Mesendoderm (in vitro differentiated cells): ENCODE data around the gene THRSP.

Experiments
- DNase-seq: peaks from one replicate; pipeline ENCODE4 v3.0.0; 2013
- H2AK5ac ChIP-seq: 2 replicates; pipeline ENCODE4 v1.6.1; 2013; ENCODE audit warnings: low read length, inconsistent platforms
- H2BK120ac ChIP-seq: 2 replicates; pipeline ENCODE4 v1.6.1; 2013; ENCODE audit warnings: low read depth, mild to moderate bottlenecking, low read length, moderate library complexity, mixed read lengths
- H2BK15ac ChIP-seq: replicated peaks from 2 replicates; pipeline ENCODE4 v1.6.1; 2013; ENCODE audit warnings: low read depth, mild to moderate bottlenecking, moderate library complexity
- H2BK5ac ChIP-seq: 2 replicates; pipeline ENCODE4 v1.6.1; 2013; ENCODE audit warnings: low read length, inconsistent platforms
- H3K18ac ChIP-seq: 2 replicates; pipeline ENCODE4 v1.6.1; 2013; ENCODE audit warnings: mild to moderate bottlenecking, low read length, mixed read lengths
- H3K23ac ChIP-seq: one replicate; pipeline ENCODE4 v1.6.1; 2013; ENCODE audit warnings: low read length
- H3K27ac ChIP-seq: 2 replicates; pipeline ENCODE4 v1.5.1; 2013; ENCODE audit warnings: low read depth, mild to moderate bottlenecking, inconsistent platforms, low read length, moderate library complexity
- H3K27me3 ChIP-seq: 2 replicates; pipeline ENCODE4 v1.6.1; 2013; ENCODE audit warnings: low read length, control low read depth, mild to moderate bottlenecking, inconsistent platforms; ENCODE audit not compliant: insufficient read depth, poor library complexity
- H3K36me3 ChIP-seq: 2 replicates; pipeline ENCODE4 v1.6.1; 2013; ENCODE audit warnings: low read length, inconsistent platforms; ENCODE audit not compliant: control insufficient read depth, insufficient read depth
- H3K4ac ChIP-seq: one replicate; pipeline ENCODE4 v1.6.1; 2013; ENCODE audit warnings: low read depth, mild to moderate bottlenecking, low read length, moderate library complexity
- H3K4me1 ChIP-seq: 2 replicates; pipeline ENCODE4 v1.6.1; 2013; ENCODE audit warnings: low read depth, low read length, inconsistent platforms; ENCODE audit not compliant: control insufficient read depth
- H3K4me2 ChIP-seq: 2 replicates; pipeline ENCODE4 v1.6.1; 2013; ENCODE audit warnings: low read length
- H3K4me3 ChIP-seq: 2 replicates; pipeline ENCODE4 v1.5.1; 2013; ENCODE audit warnings: mild to moderate bottlenecking, low read length
- H3K56ac ChIP-seq: one replicate; pipeline ENCODE4 v1.6.1; 2013; ENCODE audit warnings: low read length
- H3K79me1 ChIP-seq: 2 replicates; pipeline ENCODE4 v1.6.1; 2013; ENCODE audit warnings: low read length, inconsistent platforms
- H3K79me2 ChIP-seq: 2 replicates; pipeline ENCODE4 v1.6.1; 2013; ENCODE audit warnings: mild to moderate bottlenecking, low read length; ENCODE audit not compliant: control insufficient read depth, insufficient read depth
- H3K9ac ChIP-seq: 2 replicates; pipeline ENCODE4 v1.6.1; 2013; ENCODE audit warnings: low read length, inconsistent platforms
- H4K5ac ChIP-seq: one replicate; pipeline ENCODE4 v1.6.1; 2013; ENCODE audit warnings: low read length
- H4K8ac ChIP-seq: one replicate; pipeline ENCODE4 v1.6.1; 2013; ENCODE audit warnings: low read depth, mild to moderate bottlenecking, control low read depth, low read length, moderate library complexity
- WGBS: extraction: QIAGEN DNeasy Blood & Tissue Kit; methylation state at CpG from one replicate; pipeline ENCODE4 v1.1.7; 2013; ENCODE audit warnings: low lambda C conversion rate, missing lambda C conversion rate; ENCODE audit not compliant: insufficient coverage; ENCODE audit errors: extremely low coverage; 5-methylcytosine and 5-hydroxymethylcytosine counted together

The THRSP gene

DNA sequence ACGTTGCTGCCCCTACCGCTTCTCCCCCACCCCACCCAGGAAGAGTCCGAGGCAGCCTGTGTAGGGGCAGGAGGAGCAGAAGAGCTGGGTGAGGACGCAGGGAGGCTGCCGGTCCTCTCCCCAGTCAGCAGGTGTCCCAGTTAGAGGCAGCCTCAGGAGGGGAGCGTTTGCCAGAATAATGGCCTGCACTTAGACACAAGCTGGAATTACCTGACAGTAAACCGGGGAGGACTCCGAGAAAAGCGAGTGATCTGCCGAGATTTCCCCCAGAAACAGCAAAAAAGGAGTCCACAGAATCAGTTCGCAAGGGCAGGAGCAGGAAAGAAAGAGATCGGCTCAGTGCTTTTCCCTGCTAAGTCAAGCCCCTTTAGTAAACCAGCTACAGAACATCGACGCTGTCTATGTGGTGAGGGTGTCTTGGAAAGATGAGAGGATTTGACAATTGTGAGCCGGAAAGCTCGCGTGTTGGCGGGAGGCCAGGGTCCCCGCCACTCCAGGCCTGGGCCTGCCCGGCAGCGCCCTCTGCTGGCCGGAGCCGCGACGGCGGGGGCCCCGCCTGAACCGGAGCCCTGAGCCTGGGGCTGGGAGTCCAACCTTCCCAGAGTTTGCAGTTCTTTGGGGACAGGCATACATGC is 17.7 kb upstream of the THRSP start:
- no peak overlapping the region for H2BK120ac ChIP-seq
- H3K4me1 ChIP-seq, result peaks cover 5% of the 10 kb centered on the region
- H3K56ac ChIP-seq, result peak overlapping the region; percentile 83
- H3K4me3 ChIP-seq, result no peak overlapping the region
- H3K18ac ChIP-seq, result no peak overlapping the region
- H3K27me3 ChIP-seq, result no peaks in the 10 kb centered on the region
- H2BK5ac ChIP-seq, result no peak overlapping the region
- no peaks in the 10 kb centered on the region for H3K79me2 ChIP-seq
- H3K36me3 ChIP-seq, result no peaks in the 10 kb centered on the region
- no peak overlapping the region for H4K8ac ChIP-seq
- no peak overlapping the region for H3K4ac ChIP-seq
- H3K9ac ChIP-seq, result peak overlapping the region; percentile 55
- no peaks in the 10 kb centered on the region for H3K79me1 ChIP-seq
- H2BK15ac ChIP-seq, result no peak overlapping the region
- H4K5ac ChIP-seq, result no peak overlapping the region
- H2AK5ac ChIP-seq, result no peak overlapping the region
- no peak overlapping the region for H3K27ac ChIP-seq
- WGBS, result no CpG with 5 or more reads among the region's 28 CpGs
- H3K4me2 ChIP-seq, result peak overlapping the region; percentile 71
- H3K23ac ChIP-seq, result no peak overlapping the region
- peak; percentile 63 for DNase-seq

DNA sequence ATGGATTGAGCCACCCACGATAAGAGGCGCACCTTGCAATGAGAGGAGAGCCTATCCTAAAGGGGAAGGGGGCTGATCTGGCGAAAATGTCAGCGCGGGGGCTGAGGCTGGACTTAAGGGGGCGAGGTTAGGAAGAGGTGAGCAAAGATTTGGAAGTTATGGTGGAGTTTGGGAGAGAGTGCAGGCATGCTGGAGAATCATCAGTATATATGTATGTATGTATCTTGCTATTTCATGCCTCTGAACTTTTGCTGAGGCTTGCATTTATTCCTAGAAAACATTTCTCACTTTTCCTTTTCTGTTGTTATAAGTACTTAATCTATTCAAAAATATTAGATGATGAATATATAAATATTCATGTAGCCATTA is 17.2 kb upstream of the THRSP start:
- Histone ChIP-seq H3K18ac (no peak overlapping the region), H2BK15ac (no peak overlapping the region), H3K36me3 (no peaks in the 10 kb centered on the region), H3K4me3 (no peak overlapping the region), H2BK120ac (no peak overlapping the region), H2AK5ac (no peak overlapping the region), H3K27me3 (no peaks in the 10 kb centered on the region), H3K4ac (no peak overlapping the region), H3K79me2 (no peaks in the 10 kb centered on the region), H3K4me2 (no peak overlapping the region), H2BK5ac (no peak overlapping the region), H3K79me1 (no peaks in the 10 kb centered on the region), H4K5ac (no peak overlapping the region), H3K23ac (no peak overlapping the region), H3K4me1 (peaks cover 5% of the 10 kb centered on the region), H3K27ac (no peak overlapping the region), H3K9ac (peak overlapping the region; percentile 33), H3K56ac (peak overlapping the region; percentile 45), H4K8ac (no peak overlapping the region)
- DNase-seq, result no peak
- WGBS, result no CpG with 5 or more reads among the region's 6 CpGs

DNA sequence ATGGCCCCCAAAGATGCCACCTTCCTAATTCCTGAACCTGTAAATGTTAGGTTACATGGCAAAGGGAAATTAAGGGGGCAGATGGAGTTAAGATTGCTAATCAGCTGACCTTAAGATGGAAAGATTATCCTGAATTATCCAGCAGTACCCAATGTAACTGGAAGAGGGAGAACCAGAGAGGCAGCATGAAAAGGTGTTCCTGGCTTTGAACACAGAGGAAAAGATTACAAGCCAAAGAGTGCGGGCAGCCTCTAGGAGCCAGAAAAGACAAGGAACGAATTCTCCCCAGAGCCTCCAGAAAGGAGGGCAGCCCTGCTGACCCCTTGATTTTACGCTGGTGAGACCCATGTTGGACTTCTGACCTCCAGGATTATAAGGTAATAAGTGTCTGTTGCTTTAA is 15.1 kb upstream of the THRSP start:
- Histone ChIP-seq H4K5ac (no peak overlapping the region), H3K79me1 (no peaks in the 10 kb centered on the region), H3K4me2 (no peak overlapping the region), H4K8ac (no peak overlapping the region), H3K23ac (no peak overlapping the region), H3K79me2 (no peaks in the 10 kb centered on the region), H3K18ac (no peak overlapping the region), H3K4me3 (no peak overlapping the region), H3K27me3 (no peaks in the 10 kb centered on the region), H3K56ac (no peak overlapping the region), H2BK15ac (no peak overlapping the region), H3K4ac (no peak overlapping the region), H2BK120ac (no peak overlapping the region), H3K36me3 (no peaks in the 10 kb centered on the region), H2AK5ac (no peak overlapping the region), H3K4me1 (peaks cover 5% of the 10 kb centered on the region), H2BK5ac (no peak overlapping the region), H3K9ac (no peak overlapping the region), H3K27ac (no peak overlapping the region)
- no CpG with 5 or more reads among the region's 3 CpGs for WGBS
- DNase-seq, result peak; percentile 52

GRCh38 chr11:78049348-78049747 is 14.3 kb upstream of the THRSP start:
- Histone ChIP-seq H3K4ac (no peak overlapping the region), H4K8ac (no peak overlapping the region), H2BK15ac (no peak overlapping the region), H3K79me1 (no peaks in the 10 kb centered on the region), H2BK120ac (no peak overlapping the region), H3K23ac (no peak overlapping the region), H3K79me2 (no peaks in the 10 kb centered on the region), H2BK5ac (no peak overlapping the region), H3K4me2 (no peak overlapping the region), H2AK5ac (no peak overlapping the region), H3K27ac (no peak overlapping the region), H3K27me3 (no peaks in the 10 kb centered on the region), H3K9ac (no peak overlapping the region), H3K56ac (no peak overlapping the region), H4K5ac (no peak overlapping the region), H3K36me3 (no peaks in the 10 kb centered on the region), H3K4me3 (no peak overlapping the region), H3K18ac (no peak overlapping the region), H3K4me1 (peaks cover 5% of the 10 kb centered on the region)
- no peak for DNase-seq
- no CpG with 5 or more reads among the region's 8 CpGs for WGBS

- no peaks in the 10 kb centered on the region for H3K79me2 ChIP-seq
- no peaks in the 10 kb centered on the region for H3K27me3 ChIP-seq
- H3K9ac ChIP-seq, result peak overlapping the region; percentile 4
- H2BK15ac ChIP-seq, result no peak overlapping the region
- H3K23ac ChIP-seq, result no peak overlapping the region
- H2BK5ac ChIP-seq, result no peak overlapping the region
- peak; percentile 84 for DNase-seq
- H3K27ac ChIP-seq, result peak overlapping the region; percentile 27
- peak overlapping the region; percentile 90 for H2BK120ac ChIP-seq
- H3K4me3 ChIP-seq, result no peak overlapping the region
- H3K4me1 ChIP-seq, result peaks cover 3% of the 10 kb centered on the region
- H2AK5ac ChIP-seq, result no peak overlapping the region
- H3K4ac ChIP-seq, result peak overlapping the region; percentile 78
- peak overlapping the region; percentile 17 for H4K5ac ChIP-seq
- H3K36me3 ChIP-seq, result no peaks in the 10 kb centered on the region
- H4K8ac ChIP-seq, result no peak overlapping the region
- H3K4me2 ChIP-seq, result no peak overlapping the region
- H3K79me1 ChIP-seq, result no peaks in the 10 kb centered on the region
- H3K18ac ChIP-seq, result peak overlapping the region; percentile 97
- no CpG with 5 or more reads among the region's 6 CpGs for WGBS
- H3K56ac ChIP-seq, result peak overlapping the region; percentile 35
These were observed 12.5 kb upstream of the THRSP start for GRCh38 chr11:78050964-78051831.
